Coronary artery (tissue), 2 donors: Measurements from ENCODE around the gene RAI1.

Source experiments
- DNase-seq: peaks from one replicate; pipeline ENCODE4 v3.0.0-alpha.2; 2017; ENCODE audit warnings: low spot score
- H3K27ac ChIP-seq, 2 donors: fragments of 200-600 bp; sonication (generic); one replicate each; pipeline ENCODE4 v1.5.1; 2016 to 2019
- H3K4me3 ChIP-seq: fragments of 200-600 bp; sonication (generic); 2 replicates; pipeline ENCODE4 v1.5.1; 2016; ENCODE audit warnings: mild to moderate bottlenecking, moderate library complexity
- CTCF ChIP-seq: fragments of 200-600 bp; sonication (generic); IDR thresholded peaks from one replicate; pipeline ENCODE4 v1.5.1; 2019; ENCODE audit warnings: antibody characterized with exemption

Gene RAI1

GRCh38 chr17:17666111-17666714 is 15.0 kb upstream of the RAI1 start:
- no peak for TF ChIP-seq CTCF
- no peak for DNase-seq
- Histone ChIP-seq H3K27ac (no peak overlapping the region), H3K4me3 (no peak overlapping the region)

GRCh38 chr17:17667231-17667630 is 14.0 kb upstream of the RAI1 start:
- TF ChIP-seq CTCF, result no peak
- Histone ChIP-seq H3K4me3 (no peak overlapping the region), H3K27ac (no peak overlapping the region)
- no peak for DNase-seq

GRCh38 chr17:17667947-17668346 is 13.3 kb upstream of the RAI1 start:
- Histone ChIP-seq H3K4me3 (no peak overlapping the region), H3K27ac (no peak overlapping the region)
- TF ChIP-seq CTCF, result no peak
- no peak for DNase-seq

- no peak for DNase-seq
- H3K4me3 ChIP-seq, result no peak overlapping the region
- H3K27ac ChIP-seq, result no peak overlapping the region
- TF ChIP-seq CTCF, result no peak
These were observed 12.9 kb upstream of the RAI1 start for GRCh38 chr17:17668358-17668757.

GRCh38 chr17:17668775-17669579 is 12.3 kb upstream of the RAI1 start:
- no peak overlapping the region for H3K4me3 ChIP-seq
- DNase-seq, result no peak
- TF ChIP-seq CTCF, result no peak
- no peak overlapping the region for H3K27ac ChIP-seq

GRCh38 chr17:17669580-17670235 is 11.6 kb upstream of the RAI1 start:
- no peak for DNase-seq

More at GRCh38 chr17:17669580-17670235, 11.6 kb upstream of the RAI1 start:
- no peak overlapping the region for H3K4me3 ChIP-seq
- H3K27ac ChIP-seq, result no peak overlapping the region
- TF ChIP-seq CTCF, result no peak
